CD4-positive, alpha-beta T cell (primary cell): Measurements from ENCODE around the gene NDUFA7. TPM values are rescaled to one million over a fixed set of nuclear protein-coding genes. Genes with fewer than 3 reads are reported as not detected.

Experiments used
- ATAC-seq: fragments of 200-7000 bp; cut with Tn5 transposase; one replicate; pipeline ENCODE4 v1.10.0; 2022; ENCODE audit warnings: mild to moderate bottlenecking; ENCODE audit not compliant: poor library complexity
- CTCF ChIA-PET: fragments of 350-600 bp; sonication (Branson Sonifier 250); formaldehyde crosslinking; loops from one replicate; lab custom pipeline; 2021; ENCODE audit warnings: antibody characterized with exemption, inconsistent platforms; lab: Charles Lee
- POLR2A ChIA-PET: fragments of 350-600 bp; sonication (Branson Sonifier 250); formaldehyde crosslinking; loops from one replicate; lab custom pipeline; 2021; ENCODE audit warnings: antibody characterized with exemption, inconsistent platforms; lab: Charles Lee
- DNase-seq, 14 experiments: peaks; one replicate each; pipeline ENCODE4 v3.0.0-alpha.2; 2013 to 2020; ENCODE audit warnings: mixed read lengths in 2 of 14
- H3K27ac ChIP-seq, 2 donors: one replicate each; pipeline versions ENCODE4 v1.5.1 to v1.7.0; 2013; ENCODE audit warnings: low read length in 2 of 2, low read depth in 1 of 2, mild to moderate bottlenecking in 1 of 2
- H3K27me3 ChIP-seq, 2 experiments: 1 replicate in 1 of 2; 2 replicates in 1 of 2; pipeline versions ENCODE4 v1.6.1 to v1.7.0; 2013; ENCODE audit warnings: low read length in 2 of 2, control low read depth in 1 of 2, mild to moderate bottlenecking in 1 of 2, moderate library complexity in 1 of 2; ENCODE audit not compliant: insufficient read depth in 2 of 2, control insufficient read depth in 1 of 2
- H3K36me3 ChIP-seq: one replicate; pipeline ENCODE4 v1.6.1; 2013; ENCODE audit warnings: low read length, control low read depth; ENCODE audit not compliant: insufficient read depth
- H3K4me1 ChIP-seq: one replicate; pipeline ENCODE4 v1.6.1; 2013; ENCODE audit warnings: low read length, control low read depth; ENCODE audit not compliant: insufficient read depth
- H3K4me3 ChIP-seq: one replicate; pipeline ENCODE4 v1.5.1; 2013; ENCODE audit warnings: mild to moderate bottlenecking, low read length, moderate library complexity
- H3K9me3 ChIP-seq, 2 experiments: 1 replicate in 1 of 2; 2 replicates in 1 of 2; pipeline versions ENCODE4 v1.6.1 to v1.7.0; 2013; ENCODE audit warnings: low read length in 2 of 2, mild to moderate bottlenecking in 2 of 2, control low read depth in 1 of 2, moderate library complexity in 1 of 2; ENCODE audit not compliant: control insufficient read depth in 1 of 2, insufficient read depth in 1 of 2
- H3K27ac Mint-ChIP-seq: one replicate; pipeline ENCODE4 v1.8.0; 2020; ENCODE audit warnings: mixed read lengths
- H3K27me3 Mint-ChIP-seq: one replicate; pipeline ENCODE4 v1.8.0; 2021; ENCODE audit warnings: mixed read lengths
- H3K36me3 Mint-ChIP-seq: one replicate; pipeline ENCODE4 v1.8.0; 2021; ENCODE audit warnings: low read depth, mixed read lengths
- H3K4me1 Mint-ChIP-seq: one replicate; pipeline ENCODE4 v1.8.0; 2021; ENCODE audit warnings: low read depth, mixed read lengths
- H3K4me3 Mint-ChIP-seq: one replicate; pipeline ENCODE4 v1.8.0; 2020; ENCODE audit warnings: mild to moderate bottlenecking, mixed read lengths
- H3K9me3 Mint-ChIP-seq: one replicate; pipeline ENCODE4 v1.8.0; 2020; ENCODE audit warnings: mixed read lengths
- CTCF ChIP-seq: fragments of 200-600 bp; IDR thresholded peaks from one replicate; pipeline ENCODE4 v1.8.0; 2022; ENCODE audit warnings: antibody characterized with exemption, mild to moderate bottlenecking
- intact Hi-C, 2 experiments: fragments of 100-400 bp; cut with DNase I in 1 of 2; cut with micrococcal nuclease in 1 of 2; formaldehyde crosslinking; loops; one replicate each; pipeline versions ENCODE4 v1.15.1 to v1.9.0; 2023 to 2025; cut with DNase I, micrococcal nuclease
- total RNA-seq, 174 experiments: library from RNA in 2 of 174; stranded (reverse) in 2 of 174; gene quantifications; one replicate each; pipeline ENCODE4 v1.2.3 and lab custom pipeline; 2021 to 2026

Gene NDUFA7
- total RNA-seq, 2 experiments from 2014 or later = 42.0 to 42.7 TPM

- no peak overlapping the region for H3K4me3 ChIP-seq
- H3K4me3 Mint-ChIP-seq = no peak overlapping the region
- H3K4me1 Mint-ChIP-seq = peaks cover 39% of the 10 kb centered on the region
- H3K4me1 ChIP-seq = peaks cover 43% of the 10 kb centered on the region
- peaks cover 44% of the 10 kb centered on the region for H3K36me3 Mint-ChIP-seq
- peaks cover 54% of the 10 kb centered on the region for H3K36me3 ChIP-seq
- ATAC-seq (no peak), DNase-seq (no peak)
- no peak overlapping the region for H3K27ac Mint-ChIP-seq
- intact Hi-C loops = no loop called here
- POLR2A ChIA-PET = interaction anchor here (0.9 kb wide), 1 partner anchor 10 kb away, joined by 4 read pairs; no protein-coding TSS in a partner anchor
- no peak overlapping the region for H3K27ac ChIP-seq
- no peaks in the 10 kb centered on the region for H3K27me3 ChIP-seq
- H3K9me3 ChIP-seq = no peaks in the 10 kb centered on the region
- H3K9me3 Mint-ChIP-seq = no peaks in the 10 kb centered on the region
- no peaks in the 10 kb centered on the region for H3K27me3 Mint-ChIP-seq
- TF ChIP-seq CTCF = no peak
- CTCF ChIA-PET = interaction anchor here (0.5 kb wide), 1 partner anchor 8 kb away, joined by 3 read pairs; no protein-coding TSS in a partner anchor
Observed at GRCh38 chr19:8310342-8311055, 10.7 kb downstream of the NDUFA7 start.

GRCh38 chr19:8308891-8309291 lies 12.3 kb downstream of the NDUFA7 start:
- Histone ChIP-seq H3K36me3 (peaks cover 41% of the 10 kb centered on the region), H3K4me3 (peak overlapping the region; percentile 67), H3K27me3 (no peaks in the 10 kb centered on the region), H3K4me1 (peaks cover 47% of the 10 kb centered on the region), H3K27ac (peak overlapping the region in 1 of 2 donors; percentile 52), H3K9me3 (no peaks in the 10 kb centered on the region)
- Mint-ChIP-seq H3K36me3 (peaks cover 31% of the 10 kb centered on the region), H3K4me3 (peak overlapping the region; percentile 93), H3K4me1 (peaks cover 39% of the 10 kb centered on the region), H3K27ac (peak overlapping the region; percentile 83), H3K27me3 (no peaks in the 10 kb centered on the region), H3K9me3 (no peaks in the 10 kb centered on the region)
- no peak for ATAC-seq
- ChIA-PET POLR2A (interaction anchor here (0.8 to 0.9 kb wide), 2 partner anchors 11 to 15 kb away, joined by 3 read pairs; no protein-coding TSS in a partner anchor), CTCF (no interaction called here)
- intact Hi-C loops = loop anchor here in 1 of 2 experiments (1.0 to 5.0 kb wide), 3 partner anchors 12 to 1112 kb away; partner anchors contain the start of genes NDUFA7 and RPS28
- no peak for DNase-seq
- no peak for TF ChIP-seq CTCF

- no peaks in the 10 kb centered on the region for H3K27me3 Mint-ChIP-seq
- peak within 1 kb of the TSS; percentile 67 for H3K4me3 ChIP-seq
- no peaks in the 10 kb centered on the region for H3K27me3 ChIP-seq
- ChIA-PET POLR2A (interaction anchor here (0.9 kb wide), 1 partner anchor 11 kb away, joined by 3 read pairs; no protein-coding TSS in a partner anchor), CTCF (no interaction called here)
- H3K9me3 ChIP-seq = no peaks in the 10 kb centered on the region
- TF ChIP-seq CTCF = no peak
- peaks cover 36% of the 10 kb centered on the region for H3K36me3 Mint-ChIP-seq
- peak within 1 kb of the TSS; percentile 93 for H3K4me3 Mint-ChIP-seq
- H3K36me3 ChIP-seq = peaks cover 39% of the 10 kb centered on the region
- ATAC-seq (peak; percentile 83), DNase-seq (peak; percentile 66 to 92 (median 81))
- intact Hi-C loops = loop anchor here in 1 of 2 experiments (1.0 to 5.0 kb wide), 3 partner anchors 13 to 1111 kb away; partner anchors contain the start of genes NDUFA7 and RPS28
- peak within 1 kb of the TSS; percentile 52 to 72 for H3K27ac ChIP-seq
- peak within 1 kb of the TSS; percentile 83 for H3K27ac Mint-ChIP-seq
- no peaks in the 10 kb centered on the region for H3K9me3 Mint-ChIP-seq
- peaks cover 47% of the 10 kb centered on the region for H3K4me1 ChIP-seq
- H3K4me1 Mint-ChIP-seq = peaks cover 39% of the 10 kb centered on the region
Observed at GRCh38 chr19:8307965-8308866, 13.0 kb downstream of the NDUFA7 start, which contains the start of gene CD320. Gene CD320 (minus strand): TSS chr19:8308358. CDS start chr19:8308290, 68 bp downstream.
